ENCODE measurements around the gene TMEM147. TPM values are rescaled to one million over a fixed set of nuclear protein-coding genes. Genes with fewer than 3 reads are reported as not detected.

The TMEM147 gene
- total RNA-seq, 4 donors from 2014 or later = 86.2 to 145 (median 119) TPM

DNA sequence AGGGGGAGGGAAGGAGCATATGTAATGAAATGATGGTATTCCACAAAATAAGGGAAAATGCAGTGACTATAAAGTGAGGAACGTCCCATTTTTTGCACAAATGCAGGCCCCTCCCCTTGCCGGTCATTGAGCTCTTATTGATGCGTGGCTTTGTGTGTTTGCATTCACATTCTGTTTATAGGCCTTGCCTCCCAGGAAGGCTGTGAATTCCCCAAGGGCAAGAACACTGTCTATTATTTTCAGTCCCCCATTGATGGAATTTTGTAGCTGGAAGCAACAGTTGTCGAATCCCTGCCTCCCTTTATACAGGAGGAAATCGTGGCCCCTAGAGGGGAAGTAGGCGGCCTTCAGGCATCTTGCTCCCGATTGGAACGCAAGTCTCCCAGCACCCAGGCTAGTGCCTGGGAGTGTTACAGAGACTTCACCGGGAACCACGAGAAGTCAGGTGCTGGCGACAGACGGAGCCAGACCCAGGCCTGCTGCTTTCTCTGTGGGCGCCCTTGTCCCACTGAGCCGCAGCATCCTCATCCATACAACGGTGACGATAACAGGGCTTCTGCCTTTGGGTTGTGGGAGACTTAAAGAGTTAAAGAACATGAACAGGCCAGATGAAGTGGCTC, 24.2 kb upstream of the TMEM147 start:
- Histone ChIP-seq H3K4me1 (no peaks in the 10 kb centered on the region), H3K4me3 (no peak overlapping the region), H3K27ac (no peak overlapping the region), H3K9me3 (no peaks in the 10 kb centered on the region), H3K36me3 (no peaks in the 10 kb centered on the region), H3K27me3 (peaks cover 6 to 9% (median 7%) of the 10 kb centered on the region in 3 donors)
- in situ Hi-C loops (cut with MboI; ENCODE audit: low sequenced_read_pairs in 4 of 4) (no loop called here), intact Hi-C loops (cut with DNase I; ENCODE audit: low total_unique reads) (no loop called here)
- TF ChIP-seq, protein P1, sequence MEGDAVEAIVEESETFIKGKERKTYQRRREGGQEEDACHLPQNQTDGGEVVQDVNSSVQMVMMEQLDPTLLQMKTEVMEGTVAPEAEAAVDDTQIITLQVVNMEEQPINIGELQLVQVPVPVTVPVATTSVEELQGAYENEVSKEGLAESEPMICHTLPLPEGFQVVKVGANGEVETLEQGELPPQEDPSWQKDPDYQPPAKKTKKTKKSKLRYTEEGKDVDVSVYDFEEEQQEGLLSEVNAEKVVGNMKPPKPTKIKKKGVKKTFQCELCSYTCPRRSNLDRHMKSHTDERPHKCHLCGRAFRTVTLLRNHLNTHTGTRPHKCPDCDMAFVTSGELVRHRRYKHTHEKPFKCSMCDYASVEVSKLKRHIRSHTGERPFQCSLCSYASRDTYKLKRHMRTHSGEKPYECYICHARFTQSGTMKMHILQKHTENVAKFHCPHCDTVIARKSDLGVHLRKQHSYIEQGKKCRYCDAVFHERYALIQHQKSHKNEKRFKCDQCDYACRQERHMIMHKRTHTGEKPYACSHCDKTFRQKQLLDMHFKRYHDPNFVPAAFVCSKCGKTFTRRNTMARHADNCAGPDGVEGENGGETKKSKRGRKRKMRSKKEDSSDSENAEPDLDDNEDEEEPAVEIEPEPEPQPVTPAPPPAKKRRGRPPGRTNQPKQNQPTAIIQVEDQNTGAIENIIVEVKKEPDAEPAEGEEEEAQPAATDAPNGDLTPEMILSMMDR (IDR thresholded peaks at IDR 0.05 in 4 of 5, conservative IDR thresholded peaks at IDR 0.05 in 1 of 5) = no peak
- no peak for TF ChIP-seq POLR2A (IDR thresholded peaks at IDR 0.05)
- DNase-seq (no peak), ATAC-seq (no peak)

DNA sequence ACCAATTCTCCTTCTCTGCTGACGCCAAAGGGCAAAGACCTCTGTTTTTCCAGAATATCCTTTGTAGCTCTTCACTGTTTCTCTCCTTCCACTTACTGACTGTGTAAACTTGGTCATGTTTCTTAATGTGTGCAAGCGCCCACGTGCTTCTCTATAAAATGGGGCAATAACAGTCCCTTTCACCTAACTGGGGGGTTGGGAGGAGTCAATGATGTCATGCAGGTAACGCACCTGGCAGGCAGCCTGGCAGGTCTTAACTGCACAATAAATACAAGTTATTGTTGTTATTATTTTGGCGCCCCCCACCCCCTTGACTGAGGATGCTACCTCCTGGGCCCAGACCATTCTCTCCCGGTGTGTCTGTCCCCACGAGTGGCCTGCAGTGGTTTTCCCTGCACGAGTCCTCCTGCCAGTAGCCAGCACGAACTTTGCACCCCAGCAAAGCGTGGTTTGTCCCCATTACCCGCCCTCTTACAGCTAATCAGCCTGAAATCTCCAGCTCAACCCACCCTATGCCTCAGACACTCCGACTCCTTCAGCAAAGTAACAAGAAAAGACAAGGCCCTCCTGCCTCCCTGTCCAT, 22.6 kb upstream of the TMEM147 start:
- Histone ChIP-seq H3K36me3 (no peaks in the 10 kb centered on the region), H3K4me1 (no peaks in the 10 kb centered on the region), H3K27me3 (peaks cover 7 to 9% (median 7%) of the 10 kb centered on the region in 3 donors), H3K9me3 (no peaks in the 10 kb centered on the region), H3K4me3 (no peak overlapping the region), H3K27ac (no peak overlapping the region)
- TF ChIP-seq POLR2A (IDR thresholded peaks at IDR 0.05) = no peak
- TF ChIP-seq, protein P1 (IDR thresholded peaks at IDR 0.05 in 4 of 5, conservative IDR thresholded peaks at IDR 0.05 in 1 of 5) = no peak
- in situ Hi-C loops (cut with MboI; ENCODE audit: low sequenced_read_pairs in 4 of 4) = no loop called here
- intact Hi-C loops (cut with DNase I; ENCODE audit: low total_unique reads) = no loop called here
- ATAC-seq (no peak), DNase-seq (no peak)

DNA sequence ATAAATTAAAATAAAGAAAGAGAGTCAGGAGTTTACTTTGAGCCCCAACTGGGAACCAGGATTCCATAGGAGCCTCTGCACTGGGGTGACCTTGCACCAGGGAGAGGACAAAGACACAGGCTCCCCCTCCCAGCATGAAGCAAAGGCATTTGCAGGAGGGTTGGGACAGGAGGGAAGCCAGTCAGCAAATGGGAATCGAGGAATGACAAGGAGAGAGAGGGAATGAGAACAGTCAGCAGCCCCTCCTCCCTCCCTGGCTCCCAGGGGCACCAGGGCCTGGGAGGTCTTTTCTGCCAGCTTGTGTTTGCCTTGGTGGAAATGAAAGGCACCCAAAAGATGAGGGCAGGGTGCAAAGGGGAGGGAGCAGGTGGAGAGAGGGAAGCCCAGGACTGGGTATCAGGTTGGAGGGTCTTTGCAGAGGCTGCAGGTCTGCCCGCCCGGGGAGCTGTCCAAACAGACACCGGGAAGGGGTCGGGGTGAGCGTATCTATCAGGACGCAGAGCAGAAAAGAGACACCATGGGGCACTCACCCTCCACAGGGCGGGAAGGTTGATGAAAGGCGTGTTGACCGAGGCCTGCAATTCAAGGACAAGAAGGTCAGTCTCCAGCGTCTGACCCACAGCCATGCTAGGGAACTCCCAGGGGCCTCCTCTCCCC, 21.1 kb upstream of the TMEM147 start:
- DNase-seq (no peak), ATAC-seq (no peak)
- H3K9me3 ChIP-seq = no peaks in the 10 kb centered on the region
- no peaks in the 10 kb centered on the region for H3K36me3 ChIP-seq
- intact Hi-C loops (cut with DNase I; ENCODE audit: low total_unique reads) (no loop called here), in situ Hi-C loops (cut with MboI; ENCODE audit: low sequenced_read_pairs in 4 of 4) (no loop called here)
- H3K4me3 ChIP-seq = no peak overlapping the region
- H3K27me3 ChIP-seq = peaks cover 12 to 20% (median 16%) of the 10 kb centered on the region in 3 donors
- no peak overlapping the region for H3K27ac ChIP-seq
- TF ChIP-seq, protein P1 (IDR thresholded peaks at IDR 0.05 in 4 of 5, conservative IDR thresholded peaks at IDR 0.05 in 1 of 5) = no peak
- TF ChIP-seq POLR2A (IDR thresholded peaks at IDR 0.05) = no peak
- H3K4me1 ChIP-seq = no peaks in the 10 kb centered on the region

DNA sequence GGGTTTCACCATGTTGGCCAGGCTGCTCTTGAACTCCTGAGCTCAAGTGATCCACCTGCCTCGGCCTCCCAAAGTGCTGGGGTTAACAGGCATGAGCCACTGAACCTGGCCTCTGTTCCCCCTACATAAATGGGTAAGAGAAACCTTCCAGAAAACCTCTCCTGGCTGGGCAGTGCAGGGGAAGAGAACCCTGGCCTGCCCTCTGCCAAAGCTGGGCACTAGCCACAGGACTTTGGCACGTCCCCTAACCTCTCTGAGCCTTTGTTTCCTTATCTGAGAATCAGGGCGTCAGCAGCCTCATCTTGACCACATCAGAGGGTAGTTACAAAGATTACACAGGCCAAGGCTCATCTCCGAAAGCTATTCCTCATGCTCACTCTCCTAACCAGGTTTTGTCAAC, 19.6 kb upstream of the TMEM147 start:
- Histone ChIP-seq H3K4me1 (no peaks in the 10 kb centered on the region), H3K4me3 (no peak overlapping the region), H3K27ac (no peak overlapping the region), H3K27me3 (peaks cover 15 to 33% (median 25%) of the 10 kb centered on the region in 3 donors), H3K36me3 (no peaks in the 10 kb centered on the region), H3K9me3 (no peaks in the 10 kb centered on the region)
- no peak for TF ChIP-seq POLR2A (IDR thresholded peaks at IDR 0.05)
- ATAC-seq (no peak), DNase-seq (no peak)
- intact Hi-C loops (cut with DNase I; ENCODE audit: low total_unique reads) = no loop called here
- in situ Hi-C loops (cut with MboI; ENCODE audit: low sequenced_read_pairs in 4 of 4) = loop anchor here in 1 of 4 donors (25.0 kb wide), 1 partner anchor 186 kb away; the partner anchor contains the start of genes KMT2B and ZBTB32

All from gastrocnemius medialis (tissue), 4 donors.